Nephron (organoid): ENCODE measurements around the gene KRTAP5-3.

Source experiments
- H3K27ac Mint-ChIP-seq, 3 experiments: 2 replicates each; pipeline ENCODE4 v1.8.0; 2020; ENCODE audit warnings: mixed read lengths in 3 of 3, mild to moderate bottlenecking in 2 of 3, moderate library complexity in 1 of 3
- H3K27me3 Mint-ChIP-seq: 2 replicates; pipeline ENCODE4 v1.8.0; 2021; ENCODE audit warnings: low read depth, mild to moderate bottlenecking, moderate library complexity, mixed read lengths
- H3K36me3 Mint-ChIP-seq: 2 replicates; pipeline ENCODE4 v1.8.0; 2020; ENCODE audit warnings: low read depth, mixed read lengths
- H3K4me1 Mint-ChIP-seq: 2 replicates; pipeline ENCODE4 v1.8.0; 2020; ENCODE audit warnings: mixed read lengths
- H3K4me3 Mint-ChIP-seq, 3 experiments: 2 replicates each; pipeline ENCODE4 v1.8.0; 2020; ENCODE audit warnings: mild to moderate bottlenecking in 3 of 3, mixed read lengths in 3 of 3, moderate library complexity in 2 of 3
- H3K9me3 Mint-ChIP-seq: 2 replicates; pipeline ENCODE4 v1.8.0; 2020; ENCODE audit warnings: mixed read lengths
- TF ChIP-seq, protein P1 (sequence below), 3 experiments: fragments of 200-600 bp; sonication (generic); IDR thresholded peaks; one replicate each; pipeline ENCODE4 v1.5.0; 2021; ENCODE audit warnings: antibody characterized with exemption in 3 of 3; ENCODE audit not compliant: unreplicated experiment in 3 of 3

KRTAP5-3 gene

DNA sequence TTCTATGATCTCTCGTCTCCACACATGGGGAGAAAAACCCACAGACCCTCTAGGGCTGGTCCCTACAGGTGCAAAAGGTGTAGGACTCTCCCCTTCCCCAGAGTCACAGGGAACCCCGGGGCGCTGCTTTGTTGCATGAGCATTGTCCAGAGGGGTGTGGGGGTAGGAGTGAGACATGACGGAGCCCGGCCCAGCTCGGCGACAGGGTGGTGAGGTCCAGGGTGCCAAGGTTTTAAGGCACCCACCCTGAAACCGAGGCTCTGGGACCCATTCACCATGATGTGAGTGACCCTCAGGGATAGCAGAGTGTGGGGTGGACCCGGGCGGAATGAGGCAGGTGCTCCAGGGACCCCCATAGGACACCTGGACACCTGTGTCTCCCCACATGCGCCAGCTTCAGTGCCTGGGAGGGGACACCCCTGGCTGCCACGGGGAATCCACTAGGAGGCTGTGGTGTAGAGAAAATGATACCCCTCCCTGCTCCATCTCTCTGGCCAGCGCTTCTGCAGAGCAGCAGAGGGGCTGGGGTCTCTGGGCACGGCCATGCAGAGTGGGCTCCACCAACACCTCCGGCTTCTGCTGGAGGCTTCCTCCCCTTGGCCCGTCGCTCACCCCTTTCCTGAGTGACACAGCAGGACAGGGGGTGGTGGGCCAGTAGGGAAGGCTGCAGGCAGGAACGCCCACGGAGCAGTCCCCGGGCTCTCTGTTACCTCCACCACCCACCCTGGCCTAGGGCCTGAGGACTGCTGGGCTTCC, 36.5 kb upstream of the KRTAP5-3 start:
- Mint-ChIP-seq H3K9me3 (no peaks in the 10 kb centered on the region), H3K4me3 (no peak overlapping the region), H3K4me1 (no peaks in the 10 kb centered on the region), H3K27me3 (peaks cover 21% of the 10 kb centered on the region), H3K27ac (no peak overlapping the region), H3K36me3 (no peaks in the 10 kb centered on the region)
- TF ChIP-seq, protein P1, sequence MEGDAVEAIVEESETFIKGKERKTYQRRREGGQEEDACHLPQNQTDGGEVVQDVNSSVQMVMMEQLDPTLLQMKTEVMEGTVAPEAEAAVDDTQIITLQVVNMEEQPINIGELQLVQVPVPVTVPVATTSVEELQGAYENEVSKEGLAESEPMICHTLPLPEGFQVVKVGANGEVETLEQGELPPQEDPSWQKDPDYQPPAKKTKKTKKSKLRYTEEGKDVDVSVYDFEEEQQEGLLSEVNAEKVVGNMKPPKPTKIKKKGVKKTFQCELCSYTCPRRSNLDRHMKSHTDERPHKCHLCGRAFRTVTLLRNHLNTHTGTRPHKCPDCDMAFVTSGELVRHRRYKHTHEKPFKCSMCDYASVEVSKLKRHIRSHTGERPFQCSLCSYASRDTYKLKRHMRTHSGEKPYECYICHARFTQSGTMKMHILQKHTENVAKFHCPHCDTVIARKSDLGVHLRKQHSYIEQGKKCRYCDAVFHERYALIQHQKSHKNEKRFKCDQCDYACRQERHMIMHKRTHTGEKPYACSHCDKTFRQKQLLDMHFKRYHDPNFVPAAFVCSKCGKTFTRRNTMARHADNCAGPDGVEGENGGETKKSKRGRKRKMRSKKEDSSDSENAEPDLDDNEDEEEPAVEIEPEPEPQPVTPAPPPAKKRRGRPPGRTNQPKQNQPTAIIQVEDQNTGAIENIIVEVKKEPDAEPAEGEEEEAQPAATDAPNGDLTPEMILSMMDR (IDR thresholded peaks at IDR 0.05; ENCODE audit: unreplicated experiment in 3 of 3), result no peak

DNA sequence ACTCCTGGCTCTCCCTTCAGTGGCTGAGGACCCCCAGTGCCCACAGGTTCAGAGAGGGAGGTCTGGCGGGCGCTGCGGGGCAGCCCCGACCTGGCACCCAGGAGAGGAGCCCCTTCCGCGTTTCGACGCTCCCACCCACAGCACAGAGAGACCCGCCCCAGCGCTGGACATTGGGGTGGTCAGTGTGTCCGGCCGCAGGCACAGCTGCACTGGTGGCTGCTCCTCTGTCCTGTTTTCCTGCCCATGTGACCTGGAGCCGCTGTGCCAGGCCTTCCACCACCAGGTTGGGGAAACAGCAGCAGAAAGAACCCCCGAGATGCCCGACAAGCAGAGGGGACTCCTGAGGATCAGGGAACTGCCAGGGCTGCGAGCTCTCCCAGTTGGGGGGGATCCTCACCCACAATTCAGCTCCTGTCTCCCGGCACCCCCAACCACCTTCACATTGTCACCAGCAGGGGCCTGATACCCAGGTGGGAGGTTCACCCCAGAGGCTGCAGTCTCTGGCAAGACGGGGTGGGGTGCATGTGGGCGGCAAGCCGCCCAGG, 35.0 kb upstream of the KRTAP5-3 start:
- Mint-ChIP-seq H3K4me3 (no peak overlapping the region), H3K9me3 (no peaks in the 10 kb centered on the region), H3K27ac (no peak overlapping the region), H3K27me3 (peaks cover 28% of the 10 kb centered on the region), H3K36me3 (no peaks in the 10 kb centered on the region), H3K4me1 (no peaks in the 10 kb centered on the region)
- TF ChIP-seq, protein P1 (IDR thresholded peaks at IDR 0.05; ENCODE audit: unreplicated experiment in 3 of 3), result no peak

DNA sequence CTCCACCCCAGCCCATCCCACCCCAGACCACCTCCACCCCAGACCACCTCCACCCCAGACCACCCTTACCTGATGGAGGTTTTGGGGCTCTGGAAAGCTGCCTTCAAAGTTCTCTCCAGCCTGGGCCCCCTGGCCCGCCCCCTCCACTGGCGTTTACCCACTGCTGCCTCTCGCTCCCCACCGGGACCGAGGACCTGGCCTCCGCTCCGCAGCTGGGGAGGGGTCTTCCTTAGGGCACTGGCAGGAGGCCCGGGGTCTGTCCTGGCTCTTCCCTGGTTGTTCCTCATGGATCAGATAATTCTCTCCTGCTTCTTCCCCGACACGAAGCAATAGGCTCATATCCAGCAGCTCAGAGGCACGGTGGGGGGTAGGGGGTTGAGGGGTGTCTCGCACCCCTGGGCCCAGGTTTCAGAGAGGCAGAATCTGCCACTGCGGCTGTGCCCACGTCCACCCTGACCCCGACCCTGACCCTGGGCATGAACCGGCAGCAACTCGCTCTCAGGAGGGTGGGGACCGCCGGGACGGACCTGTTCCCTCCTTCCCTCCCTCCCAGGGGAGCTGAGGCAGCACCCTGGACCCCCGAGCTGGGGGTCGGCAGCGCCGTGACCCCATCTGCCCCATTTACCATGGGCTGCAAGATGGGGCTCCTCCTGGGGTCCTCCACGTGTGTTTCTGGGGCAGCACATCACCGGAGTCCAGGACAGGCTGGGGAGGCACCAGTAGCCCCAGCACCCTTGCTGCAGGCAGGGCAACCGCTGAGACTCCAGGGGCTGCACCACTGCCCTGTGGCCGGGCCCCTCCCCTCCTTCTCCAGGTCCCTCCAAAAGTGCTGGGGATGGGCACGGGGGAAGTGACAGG, 34.3 kb upstream of the KRTAP5-3 start:
- Mint-ChIP-seq H3K9me3 (no peaks in the 10 kb centered on the region), H3K27ac (no peak overlapping the region), H3K4me3 (no peak overlapping the region), H3K4me1 (no peaks in the 10 kb centered on the region), H3K27me3 (peaks cover 25% of the 10 kb centered on the region), H3K36me3 (no peaks in the 10 kb centered on the region)
- TF ChIP-seq, protein P1 (IDR thresholded peaks at IDR 0.05; ENCODE audit: unreplicated experiment in 3 of 3), result no peak

DNA sequence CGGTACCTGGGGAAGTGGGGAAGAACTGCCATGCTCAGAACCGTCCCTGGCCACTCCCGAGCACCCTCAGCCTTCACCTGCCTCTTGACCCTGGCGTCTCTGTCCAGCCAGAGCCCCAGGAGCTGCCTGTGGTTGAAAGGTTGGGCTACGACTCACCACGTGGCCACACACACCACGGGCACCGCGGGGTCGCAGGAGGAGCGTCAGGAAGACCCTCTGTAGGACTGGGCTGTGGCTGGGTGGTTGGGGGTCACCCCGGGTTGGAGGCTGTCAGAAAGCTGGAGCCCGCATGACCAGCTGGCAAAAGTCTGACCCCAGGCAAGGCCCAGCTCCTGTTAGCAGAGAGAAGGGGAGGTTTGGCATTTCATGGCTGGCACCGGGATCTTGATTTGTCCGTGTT, 32.8 kb upstream of the KRTAP5-3 start:
- no peaks in the 10 kb centered on the region for H3K4me1 Mint-ChIP-seq
- H3K36me3 Mint-ChIP-seq, result no peaks in the 10 kb centered on the region
- no peak overlapping the region for H3K4me3 Mint-ChIP-seq
- TF ChIP-seq, protein P1 (IDR thresholded peaks at IDR 0.05; ENCODE audit: unreplicated experiment in 3 of 3), result no peak
- H3K27me3 Mint-ChIP-seq, result peaks cover 30% of the 10 kb centered on the region
- H3K27ac Mint-ChIP-seq, result no peak overlapping the region
- H3K9me3 Mint-ChIP-seq, result no peaks in the 10 kb centered on the region

DNA sequence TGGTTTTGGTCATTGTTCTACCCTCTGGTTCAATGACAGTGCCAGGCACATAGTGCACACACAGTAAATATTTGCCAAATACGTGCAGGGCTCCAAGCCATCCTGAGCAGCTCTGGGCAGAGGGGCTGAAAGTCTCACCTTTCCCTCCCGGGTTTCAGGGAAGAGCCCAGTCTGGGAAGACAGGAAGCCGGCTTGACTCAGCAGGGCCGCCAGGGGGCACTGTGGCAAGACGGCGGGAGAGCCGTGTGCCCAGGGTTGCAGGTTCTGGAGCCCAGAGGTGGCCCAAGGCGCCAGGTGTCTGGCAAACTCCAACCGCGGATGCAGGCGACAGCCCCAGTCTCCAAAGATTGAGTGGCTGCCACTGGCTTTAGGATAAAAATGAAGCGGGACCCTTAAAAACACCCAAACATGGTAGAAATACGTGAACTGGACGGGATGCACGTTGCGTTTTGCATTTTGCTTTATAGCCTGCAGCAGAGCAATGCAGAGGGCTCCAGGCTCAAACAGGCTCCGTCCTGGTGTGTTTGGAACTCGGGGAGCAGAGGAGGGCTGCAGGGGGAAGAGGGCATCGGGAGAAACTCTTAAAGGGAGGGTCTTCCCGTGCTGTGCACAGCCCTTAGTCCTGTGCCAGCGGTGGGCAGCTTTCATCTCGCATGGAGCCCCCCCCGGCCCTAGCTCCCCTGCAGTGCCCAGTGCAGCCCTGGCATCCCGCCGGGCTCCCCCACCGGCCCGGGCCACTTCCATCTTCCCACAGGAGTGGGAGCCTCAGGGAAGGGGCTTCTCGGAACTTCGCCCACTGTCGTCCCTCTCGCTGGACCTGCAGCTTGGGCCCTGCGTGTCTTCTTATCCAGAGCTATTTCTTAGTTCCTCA, 32.0 kb upstream of the KRTAP5-3 start:
- TF ChIP-seq, protein P1 (IDR thresholded peaks at IDR 0.05; ENCODE audit: unreplicated experiment in 3 of 3), result peak; percentile 70 to 80 (median 77)
- Mint-ChIP-seq H3K4me1 (no peaks in the 10 kb centered on the region), H3K4me3 (no peak overlapping the region), H3K36me3 (no peaks in the 10 kb centered on the region), H3K27ac (no peak overlapping the region), H3K9me3 (no peaks in the 10 kb centered on the region), H3K27me3 (peaks cover 30% of the 10 kb centered on the region)
